Left ventricle myocardium superior (tissue), 1 donor: ENCODE data around the gene CCDC137. TPM values are rescaled to one million over a fixed set of nuclear protein-coding genes. Genes with fewer than 3 reads are reported as not detected.
A peak's percentile ranks its signal among the peaks of the same experiment; 100 is the strongest.

Source experiments
- ATAC-seq: fragments of 200-7000 bp; cut with Tn5 transposase; one replicate; pipeline ENCODE4 v1.9.1; 2020; ENCODE audit warnings: mild to moderate bottlenecking, moderate library complexity
- DNase-seq: peaks from one replicate; pipeline ENCODE4 v3.0.0-alpha.2; 2020
- intact Hi-C: fragments of 100-400 bp; cut with micrococcal nuclease; formaldehyde crosslinking; loops from one replicate; pipeline ENCODE4 v1.11.0; 2022
- total RNA-seq: library from RNA; stranded (reverse); fragmentation: NEBNext Ultra II Directional; extraction: Animal tissue kit (Norgen Biotek cat#: 25700); gene quantifications from one replicate; pipeline ENCODE4 v1.2.1, GENCODE V29; 2021
- donor health status: DM: no; HTN: yes; CAD: no; lungs with severe emphysema.

Gene CCDC137
- total RNA-seq, 1 donor from 2014 or later = 6.2 TPM

DNA sequence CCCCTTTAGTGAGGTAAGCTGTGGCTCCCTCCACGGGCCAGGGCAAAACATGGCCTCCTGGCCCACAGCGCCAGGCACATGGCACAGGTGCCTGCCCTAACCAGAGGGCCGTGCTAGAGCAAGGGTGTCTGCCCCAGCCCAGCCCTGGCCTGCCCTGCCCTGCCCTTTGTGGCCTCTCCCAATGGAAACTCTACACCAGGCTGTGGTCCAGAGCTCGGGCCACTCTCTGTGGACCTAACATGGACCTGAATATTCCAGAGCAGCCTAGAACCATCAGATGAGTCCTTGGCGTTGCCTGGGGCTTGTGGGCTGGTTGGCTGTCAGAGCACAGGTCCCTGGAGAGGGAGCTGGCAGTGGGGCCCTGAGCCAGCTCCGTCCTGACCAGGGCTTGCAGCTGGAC is 28.7 kb downstream of the CCDC137 start:
- ATAC-seq = no peak
- no peak for DNase-seq
- intact Hi-C loops = no loop called here

DNA sequence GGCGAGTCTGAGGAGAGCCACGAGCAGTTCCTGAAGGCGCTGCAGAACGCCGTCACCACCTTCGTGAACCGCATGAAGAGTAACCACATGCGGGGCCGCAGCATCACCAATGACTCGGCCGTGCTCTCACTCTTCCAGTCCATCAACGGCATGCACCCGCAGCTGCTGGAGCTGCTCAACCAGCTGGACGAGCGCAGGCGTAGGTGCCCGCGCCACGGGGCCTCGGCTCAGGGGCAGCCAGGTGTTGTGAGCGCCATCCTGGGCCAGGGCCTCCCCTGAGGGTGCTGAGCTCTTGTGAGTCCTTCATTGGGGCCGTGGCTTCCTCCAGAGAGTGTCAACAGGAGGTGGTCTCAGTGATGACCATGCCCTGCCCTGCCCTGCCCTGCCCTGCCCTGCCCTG is 29.3 kb downstream of the CCDC137 start:
- DNase-seq (peak; percentile 26), ATAC-seq (no peak)
- intact Hi-C loops = no loop called here

DNA sequence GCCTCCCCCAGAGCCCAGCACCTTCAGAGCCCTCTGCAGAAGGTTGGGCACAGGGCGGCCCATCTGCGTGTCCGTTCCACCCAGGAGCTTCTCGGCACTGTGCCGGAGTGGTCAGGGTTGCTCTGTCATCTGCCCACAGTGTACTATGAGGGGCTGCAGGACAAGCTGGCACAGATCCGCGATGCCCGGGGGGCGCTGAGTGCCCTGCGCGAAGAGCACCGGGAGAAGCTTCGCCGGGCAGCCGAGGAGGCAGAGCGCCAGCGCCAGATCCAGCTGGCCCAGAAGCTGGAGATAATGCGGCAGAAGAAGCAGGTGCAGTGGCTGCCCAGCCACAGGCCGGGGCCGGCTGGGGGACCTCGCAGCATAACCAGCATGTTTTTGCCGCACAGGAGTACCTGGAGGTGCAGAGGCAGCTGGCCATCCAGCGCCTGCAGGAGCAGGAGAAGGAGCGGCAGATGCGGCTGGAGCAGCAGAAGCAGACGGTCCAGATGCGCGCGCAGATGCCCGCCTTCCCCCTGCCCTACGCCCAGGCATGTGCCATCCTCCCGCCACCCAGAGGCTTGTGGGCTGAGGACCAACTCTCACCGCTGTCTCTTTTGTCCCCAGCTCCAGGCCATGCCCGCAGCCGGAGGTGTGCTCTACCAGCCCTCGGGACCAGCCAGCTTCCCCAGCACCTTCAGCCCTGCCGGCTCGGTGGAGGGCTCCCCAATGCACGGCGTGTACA is 29.8 kb downstream of the CCDC137 start:
- DNase-seq = peak; percentile 47
- intact Hi-C loops = no loop called here
- ATAC-seq = no peak

DNA sequence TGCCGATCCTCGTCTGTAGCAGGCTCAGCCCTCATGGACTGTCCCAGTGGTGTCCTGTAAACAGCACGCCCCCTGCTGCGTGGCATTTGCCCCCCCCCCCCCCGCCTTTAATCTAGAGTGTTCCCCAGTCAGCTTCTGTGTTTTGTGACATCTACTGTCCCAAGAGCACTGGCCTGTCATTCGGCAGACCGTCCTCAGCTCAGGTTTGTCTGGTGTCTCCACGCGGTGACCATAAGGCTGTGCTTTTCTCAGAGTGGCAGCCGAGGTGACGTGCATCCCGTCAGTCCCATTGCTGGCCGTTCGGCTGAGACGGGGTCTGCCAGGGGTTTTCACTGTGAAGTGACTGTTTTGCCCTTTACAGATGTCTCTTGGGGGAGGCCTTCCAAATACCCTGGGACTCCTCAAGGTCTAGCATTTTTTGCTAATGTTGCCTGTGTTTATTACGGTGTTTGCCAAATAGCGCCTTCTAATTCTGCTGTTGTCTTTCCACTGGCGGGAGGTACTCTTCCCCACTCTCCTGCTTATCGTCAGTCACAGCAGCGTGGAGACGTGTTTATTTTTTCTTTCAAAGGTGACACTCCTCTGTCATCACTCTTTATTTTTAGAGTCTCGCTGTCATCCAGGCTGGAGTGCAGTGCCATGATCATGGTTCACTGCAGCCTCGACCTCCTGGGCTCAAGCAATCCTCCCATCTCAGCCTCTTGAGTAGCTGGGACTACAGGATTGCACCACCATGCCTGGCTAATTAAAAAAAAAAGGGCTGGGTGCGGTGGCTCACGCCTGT is 30.9 kb downstream of the CCDC137 start:
- peak; percentile 38 for DNase-seq
- ATAC-seq = peak; percentile 64
- intact Hi-C loops = no loop called here

DNA sequence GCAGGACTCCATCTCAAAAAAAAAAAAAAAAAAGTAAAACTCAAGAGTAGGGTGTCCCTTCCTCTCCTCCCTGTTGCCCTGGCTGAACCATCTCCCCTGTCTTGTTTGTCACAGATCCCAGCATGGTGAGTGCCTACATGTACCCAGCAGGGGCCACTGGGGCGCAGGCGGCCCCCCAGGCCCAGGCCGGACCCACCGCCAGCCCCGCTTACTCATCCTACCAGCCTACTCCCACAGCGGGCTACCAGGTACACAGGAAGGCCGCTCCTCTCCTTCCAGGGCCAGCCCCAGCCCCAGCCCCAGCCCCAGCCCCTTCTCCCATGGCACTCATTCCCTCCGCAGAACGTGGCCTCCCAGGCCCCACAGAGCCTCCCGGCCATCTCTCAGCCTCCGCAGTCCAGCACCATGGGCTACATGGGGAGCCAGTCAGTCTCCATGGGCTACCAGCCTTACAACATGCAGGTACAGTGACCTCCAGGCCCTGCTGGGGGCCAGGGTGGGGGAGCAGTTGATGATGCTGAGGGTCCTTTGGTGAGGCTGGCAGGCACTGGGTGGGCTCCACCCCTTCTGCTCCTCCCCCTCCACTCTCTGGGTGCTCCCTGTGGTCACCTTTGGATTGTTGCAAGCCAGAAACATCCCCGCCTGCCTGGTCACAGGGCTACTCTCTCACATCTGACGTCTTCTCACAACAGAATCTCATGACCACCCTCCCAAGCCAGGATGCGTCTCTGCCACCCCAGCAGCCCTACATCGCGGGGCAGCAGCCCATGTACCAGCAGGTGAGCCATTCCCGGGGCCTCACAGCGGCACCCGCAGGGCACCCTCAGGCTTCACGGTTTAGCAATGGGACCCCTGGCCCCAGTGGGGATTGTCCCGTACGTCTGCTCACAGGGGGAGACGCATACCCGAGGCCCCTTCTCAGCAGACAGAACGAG is 34.1 kb downstream of the CCDC137 start:
- ATAC-seq (no peak), DNase-seq (no peak)
- intact Hi-C loops = no loop called here

DNA sequence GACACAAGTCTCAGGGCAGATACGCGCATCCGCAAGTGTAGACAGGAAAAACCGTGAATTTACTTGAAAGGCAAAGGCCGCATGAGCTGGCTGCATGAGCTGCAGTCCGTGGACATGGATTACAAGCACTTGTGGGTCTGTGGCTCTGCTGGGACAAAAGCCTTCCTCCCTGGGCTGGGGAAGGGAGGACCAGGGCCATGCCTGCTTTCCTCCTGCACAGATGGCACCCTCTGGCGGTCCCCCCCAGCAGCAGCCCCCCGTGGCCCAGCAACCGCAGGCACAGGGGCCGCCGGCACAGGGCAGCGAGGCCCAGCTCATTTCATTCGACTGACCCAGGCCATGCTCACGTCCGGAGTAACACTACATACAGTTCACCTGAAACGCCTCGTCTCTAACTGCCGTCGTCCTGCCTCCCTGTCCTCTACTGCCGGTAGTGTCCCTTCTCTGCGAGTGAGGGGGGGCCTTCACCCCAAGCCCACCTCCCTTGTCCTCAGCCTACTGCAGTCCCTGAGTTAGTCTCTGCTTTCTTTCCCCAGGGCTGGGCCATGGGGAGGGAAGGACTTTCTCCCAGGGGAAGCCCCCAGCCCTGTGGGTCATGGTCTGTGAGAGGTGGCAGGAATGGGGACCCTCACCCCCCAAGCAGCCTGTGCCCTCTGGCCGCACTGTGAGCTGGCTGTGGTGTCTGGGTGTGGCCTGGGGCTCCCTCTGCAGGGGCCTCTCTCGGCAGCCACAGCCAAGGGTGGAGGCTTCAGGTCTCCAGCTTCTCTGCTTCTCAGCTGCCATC is 34.9 kb downstream of the CCDC137 start:
- intact Hi-C loops = no loop called here
- no peak for ATAC-seq
- no peak for DNase-seq

DNA sequence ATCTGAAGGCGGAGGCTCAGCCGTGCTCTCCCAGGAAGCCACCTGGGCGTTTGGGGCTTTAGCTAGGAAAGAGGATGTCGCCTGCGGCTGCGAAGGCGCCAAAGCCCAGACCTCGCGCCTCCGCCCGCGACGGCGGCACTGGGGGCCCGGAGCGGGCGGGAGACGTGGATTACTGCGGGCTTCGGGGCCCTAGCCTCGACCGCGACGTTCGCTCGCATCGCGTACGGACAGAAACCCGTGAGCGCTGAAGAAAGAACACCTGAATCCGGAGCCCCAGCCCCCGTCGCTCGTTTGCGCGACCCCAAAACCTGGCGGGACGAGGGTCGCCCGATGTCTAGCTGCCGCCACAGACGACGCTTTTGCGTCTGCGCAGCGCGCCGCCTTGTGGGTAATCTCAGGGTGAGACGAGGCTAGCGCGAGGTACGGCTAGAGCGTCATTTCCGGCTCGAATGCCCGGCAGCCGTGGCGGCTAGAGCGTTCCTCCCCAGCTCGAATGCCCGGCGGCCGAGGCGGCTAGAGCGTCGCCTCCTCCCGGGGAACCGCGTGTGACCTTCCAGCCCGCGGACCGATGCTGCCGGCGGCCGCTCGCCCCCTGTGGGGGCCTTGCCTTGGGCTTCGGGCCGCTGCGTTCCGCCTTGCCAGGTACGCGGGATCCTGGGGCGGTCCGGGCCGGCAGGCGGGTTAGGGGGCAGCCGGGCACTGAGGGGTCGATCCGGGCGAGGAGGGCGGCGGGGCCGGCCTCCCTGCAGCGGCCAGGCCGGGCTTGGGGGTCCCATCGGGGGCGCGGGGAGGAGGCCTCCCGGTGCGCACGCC is 36.6 kb downstream of the CCDC137 start, which contains the start of gene MRPL12:
Gene MRPL12 (plus strand): TSS at position 434 of the 813 bp plus-strand sequence. CDS start 135 bp downstream, at position 569.
- DNase-seq (peak; percentile 96), ATAC-seq (peak; percentile 93)
- intact Hi-C loops = no loop called here

DNA sequence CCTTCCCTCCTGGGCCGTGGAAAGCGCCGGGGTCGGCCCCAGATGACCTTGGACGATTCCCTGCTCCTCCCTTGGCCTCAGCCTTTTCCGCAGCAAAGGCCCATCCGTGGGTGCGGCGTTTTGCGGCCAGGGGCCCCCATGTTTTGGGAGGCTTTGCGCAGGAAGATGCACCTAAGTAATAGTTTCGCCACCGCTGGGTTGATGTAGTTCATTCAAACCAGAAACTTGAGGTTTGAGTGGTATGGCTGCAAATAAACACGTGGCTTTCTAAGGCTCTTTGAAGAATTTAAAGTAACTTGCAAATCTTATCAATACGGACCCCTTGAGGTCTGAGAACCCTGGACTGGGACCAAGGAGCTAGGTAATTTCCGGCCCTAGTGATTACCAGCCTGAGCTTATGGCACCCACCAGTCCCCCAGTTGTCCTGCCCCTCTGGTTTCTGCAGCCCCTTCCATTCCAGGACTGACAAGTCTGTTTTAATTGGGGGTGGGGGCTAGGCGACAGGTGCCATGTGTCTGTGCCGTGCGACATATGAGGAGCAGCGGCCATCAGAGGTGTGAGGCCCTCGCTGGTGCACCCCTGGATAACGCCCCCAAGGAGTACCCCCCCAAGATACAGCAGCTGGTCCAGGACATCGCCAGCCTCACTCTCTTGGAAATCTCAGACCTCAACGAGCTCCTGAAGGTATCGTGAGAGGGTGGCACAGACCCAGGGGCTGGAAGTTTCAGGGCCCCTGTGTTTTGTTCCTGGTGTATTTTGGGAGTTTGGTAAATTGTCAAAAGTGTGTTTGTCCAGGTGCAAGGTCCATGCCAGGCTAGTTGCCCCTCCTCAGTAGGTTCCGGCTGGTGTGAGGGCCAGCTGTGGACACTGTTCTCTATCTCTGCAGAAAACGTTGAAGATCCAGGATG is 37.5 kb downstream of the CCDC137 start:
- intact Hi-C loops = no loop called here
- no peak for DNase-seq
- peak; percentile 22 for ATAC-seq

DNA sequence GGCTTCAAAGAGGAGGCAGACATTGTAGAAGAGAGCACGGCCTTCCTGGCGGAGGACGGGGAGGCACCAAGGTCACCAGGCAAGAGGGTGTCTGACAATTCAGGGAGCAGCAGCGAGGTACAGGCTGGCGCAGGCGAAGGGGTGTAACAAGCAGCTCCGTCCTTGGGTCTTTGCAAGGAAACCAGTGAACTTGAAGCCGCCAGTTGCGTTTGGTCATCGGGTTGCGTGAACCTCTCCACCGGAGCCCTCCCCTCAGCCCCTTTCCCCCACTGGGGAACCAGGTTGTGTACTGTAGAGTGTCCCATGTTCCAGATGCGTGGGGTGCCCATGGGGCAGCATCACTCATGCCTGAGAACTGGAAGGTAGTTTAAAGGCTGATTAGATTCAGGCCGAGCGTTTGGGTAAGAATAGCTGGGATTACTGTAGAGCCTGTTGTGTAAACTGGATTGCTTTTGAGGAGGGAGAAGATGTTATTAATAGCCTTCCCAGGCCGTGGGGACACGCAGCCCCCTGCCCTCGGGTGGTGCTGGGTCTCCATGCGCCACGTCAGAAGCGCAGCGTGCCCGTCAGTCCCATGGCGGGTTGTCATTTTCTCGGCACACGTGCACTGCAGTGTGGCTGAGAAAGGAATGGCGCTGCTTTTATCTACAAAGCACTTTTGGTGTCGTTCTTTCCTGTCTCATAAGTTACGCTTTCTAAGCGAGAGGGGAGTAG is 39.1 kb downstream of the CCDC137 start:
- DNase-seq (no peak), ATAC-seq (no peak)
- intact Hi-C loops = no loop called here

DNA sequence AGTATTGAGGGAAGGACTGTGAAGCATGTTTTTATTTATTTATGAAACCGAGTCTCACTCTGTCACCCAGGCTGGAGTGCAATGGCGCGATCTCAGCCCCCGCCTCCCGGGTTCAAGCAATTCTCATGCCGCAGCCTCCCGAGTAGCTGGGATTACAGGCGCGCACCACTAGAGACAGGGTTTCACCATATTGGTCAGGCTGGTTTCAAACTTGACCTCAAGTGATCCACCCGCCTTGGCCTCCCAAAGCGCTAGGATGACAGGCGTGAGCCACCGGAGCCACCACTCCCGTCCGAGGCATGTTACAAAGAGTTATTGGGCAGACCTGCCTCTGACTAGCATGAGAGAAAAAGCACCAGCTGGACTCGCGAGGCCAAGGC is 39.7 kb downstream of the CCDC137 start:
- no peak for ATAC-seq
- no peak for DNase-seq
- intact Hi-C loops = no loop called here

DNA sequence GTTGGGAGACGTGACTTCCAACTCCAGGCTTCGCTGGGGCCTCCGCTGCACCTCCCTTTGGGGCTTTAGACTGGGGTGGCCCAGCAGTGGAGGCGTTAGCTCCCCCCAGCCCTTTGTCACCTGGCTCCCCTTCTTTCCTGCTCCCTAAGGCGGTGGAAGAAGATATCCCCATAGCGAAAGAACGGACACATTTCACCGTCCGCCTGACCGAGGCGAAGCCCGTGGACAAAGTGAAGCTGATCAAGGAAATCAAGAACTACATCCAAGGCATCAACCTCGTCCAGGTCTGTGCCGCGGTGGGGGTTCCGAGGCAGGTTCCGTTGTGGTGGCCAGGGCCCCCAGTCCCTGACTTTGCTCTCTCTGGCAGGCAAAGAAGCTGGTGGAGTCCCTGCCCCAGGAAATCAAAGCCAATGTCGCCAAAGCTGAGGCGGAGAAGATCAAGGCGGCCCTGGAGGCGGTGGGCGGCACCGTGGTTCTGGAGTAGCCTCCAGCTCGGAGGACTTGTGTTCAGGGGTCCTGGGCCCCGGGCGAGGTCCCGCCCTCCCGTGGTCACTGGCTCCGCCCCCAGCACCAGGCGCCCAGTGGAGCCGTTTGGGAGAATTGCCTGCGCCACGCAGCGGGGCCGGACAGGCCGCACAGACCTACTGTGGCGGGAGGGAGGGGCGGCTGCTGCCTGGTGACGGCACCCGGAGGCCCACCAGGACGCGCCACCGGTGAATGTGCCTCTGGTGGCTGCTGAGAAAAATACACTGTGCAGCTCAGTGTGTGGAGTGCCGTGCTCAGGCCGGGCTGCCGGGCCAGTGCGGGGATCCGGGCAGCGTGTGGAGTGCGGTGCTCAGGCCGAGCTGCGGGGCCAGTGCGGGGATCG is 40.5 kb downstream of the CCDC137 start:
- intact Hi-C loops = no loop called here
- DNase-seq (peak; percentile 30), ATAC-seq (no peak)

DNA sequence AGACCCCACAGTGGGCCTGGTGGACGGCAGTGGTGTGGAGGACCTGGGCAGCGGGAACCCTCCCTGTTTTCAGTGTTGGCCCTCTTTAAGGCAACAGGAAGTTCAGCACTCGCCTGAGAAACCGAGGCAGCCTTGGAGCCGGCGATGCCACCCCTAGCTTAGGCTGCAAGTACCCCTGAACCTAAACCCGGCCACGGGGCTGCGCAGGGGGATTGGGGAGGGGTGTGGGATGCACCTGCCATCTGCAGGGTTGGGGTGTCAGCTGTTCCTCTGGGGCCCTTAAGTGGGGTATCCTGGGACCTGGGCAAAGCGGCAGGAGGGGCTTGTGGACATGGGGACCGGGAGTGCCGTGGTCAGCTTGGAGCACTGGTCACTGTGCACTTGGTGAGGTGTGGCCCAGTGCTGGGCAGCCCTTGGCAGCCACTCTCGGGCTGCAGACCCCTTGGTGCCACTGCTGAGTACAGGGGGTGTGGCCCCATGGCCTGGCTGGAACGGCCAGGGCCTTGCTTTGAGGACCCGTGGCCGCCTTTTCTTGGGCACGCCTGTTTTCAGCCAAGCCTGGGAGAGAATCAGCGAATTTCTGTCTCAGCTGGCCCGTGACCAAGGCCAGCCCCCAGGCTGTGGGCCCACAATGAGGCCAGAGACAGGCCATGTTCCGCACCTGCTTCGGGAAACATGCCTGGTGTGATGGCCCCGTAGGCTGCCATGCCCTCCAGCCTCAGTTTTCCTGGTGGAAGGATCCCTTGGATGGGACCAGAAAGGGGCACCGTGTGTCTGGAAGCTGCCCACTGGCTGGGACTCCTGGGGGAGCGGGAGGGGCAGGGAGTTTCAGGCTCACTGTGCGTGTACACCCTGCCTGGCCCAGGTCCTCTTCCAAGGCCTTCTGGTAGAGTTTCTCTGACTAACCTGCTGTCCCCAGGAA is 41.4 kb downstream of the CCDC137 start:
- intact Hi-C loops = no loop called here
- no peak for ATAC-seq
- no peak for DNase-seq

DNA sequence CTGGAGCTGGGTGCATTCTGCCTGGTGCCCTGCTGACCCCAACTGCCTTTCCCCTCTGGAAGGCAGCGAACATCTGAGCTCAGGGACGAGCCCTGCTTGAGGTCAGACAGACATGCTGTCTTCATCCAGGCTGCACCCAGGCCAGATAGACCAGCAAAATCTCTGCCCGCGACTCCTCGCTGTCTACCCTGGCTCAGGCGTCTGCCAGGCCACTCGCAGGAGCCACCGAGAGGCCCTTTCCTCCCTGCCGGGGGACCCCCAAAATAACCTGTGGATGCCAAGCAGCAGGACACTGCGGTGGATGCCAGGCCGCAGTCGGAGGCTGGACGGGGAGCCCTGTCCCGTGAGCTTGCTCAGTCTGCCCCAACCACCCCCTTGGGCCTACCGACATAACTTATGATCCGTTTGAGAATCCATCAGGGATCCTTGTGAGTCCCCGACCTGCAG is 42.2 kb downstream of the CCDC137 start:
- DNase-seq = peak; percentile 30
- no peak for ATAC-seq
- intact Hi-C loops = no loop called here

DNA sequence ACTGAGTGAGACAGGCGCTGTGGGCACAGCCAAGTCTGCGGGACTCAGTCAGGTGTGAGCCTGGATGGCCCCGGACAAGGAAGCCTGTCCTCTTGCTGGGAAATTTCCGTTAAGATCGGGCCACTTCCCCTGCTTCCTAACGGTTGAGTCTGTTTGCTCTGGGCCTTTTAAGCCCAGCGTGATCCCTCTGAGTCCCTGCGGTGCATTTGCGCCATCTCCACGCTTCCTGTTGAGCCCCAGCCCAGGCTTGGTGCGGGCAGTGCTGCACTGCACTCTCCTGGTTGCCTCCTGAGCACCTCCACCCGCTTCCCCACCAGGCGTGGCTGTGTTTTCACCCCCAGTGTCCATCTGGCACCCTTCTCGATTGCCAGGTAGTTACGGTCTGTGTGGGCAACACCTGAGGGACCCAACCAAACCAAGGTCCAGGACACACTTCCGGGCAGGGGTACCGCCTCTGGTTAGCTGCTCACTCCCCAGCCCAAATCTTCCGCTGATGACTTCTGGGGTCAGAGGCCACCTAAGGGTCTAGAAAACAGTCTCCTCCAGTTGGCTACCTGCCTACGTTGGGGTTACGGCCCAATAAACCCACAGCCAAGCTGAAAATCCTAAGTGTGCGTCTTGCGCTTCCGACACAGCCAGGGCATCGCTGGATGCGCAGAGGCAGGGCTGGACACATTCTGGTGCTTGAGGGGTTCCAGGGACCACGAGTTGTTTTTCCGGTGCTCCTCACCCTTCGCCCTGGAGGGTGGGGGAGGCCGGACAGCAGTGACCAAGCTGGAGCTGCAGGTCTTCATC is 44.2 kb downstream of the CCDC137 start:
- DNase-seq (no peak), ATAC-seq (no peak)
- intact Hi-C loops = no loop called here
